GM13977 (cell line): Measurements from ENCODE around the gene CCDC85B.

Source experiments
- DNase-seq: peaks from one replicate; pipeline ENCODE4 v3.0.0; 2012; ENCODE audit warnings: low spot score
- CTCF ChIP-seq: IDR thresholded peaks from 2 replicates; pipeline ENCODE4 v1.5.1; 2012; ENCODE audit warnings: mild to moderate bottlenecking, control low read depth; ENCODE audit not compliant: insufficient read depth; ENCODE audit errors: extremely low read depth, missing control alignments
- in situ Hi-C: fragments of 300-500 bp; cut with MboI; formaldehyde crosslinking; loops from one replicate; pipeline ENCODE4 v1.12.0; 2022; ENCODE audit warnings: low sequenced_read_pairs, low pct_unique_long_range_greater_than_20kb, mixed read lengths, inconsistent platforms; ENCODE audit not compliant: unreplicated experiment

The CCDC85B gene

GRCh38 chr11:65903068-65903481, 12.6 kb downstream of the CCDC85B start:
- DNase-seq: no peak
- TF ChIP-seq CTCF: no peak
- in situ Hi-C loops: no loop called here

GRCh38 chr11:65903715-65904114, 13.2 kb downstream of the CCDC85B start:
- TF ChIP-seq CTCF: no peak
- no peak for DNase-seq

GRCh38 chr11:65906602-65907001, 16.1 kb downstream of the CCDC85B start:
- in situ Hi-C loops: no loop called here
- no peak for DNase-seq
- TF ChIP-seq CTCF: no peak

More at GRCh38 chr11:65903715-65904114, 13.2 kb downstream of the CCDC85B start:
- in situ Hi-C loops: no loop called here

GRCh38 chr11:65907878-65908277, 17.4 kb downstream of the CCDC85B start:
- no peak for TF ChIP-seq CTCF
- DNase-seq: no peak
- in situ Hi-C loops: no loop called here

- in situ Hi-C loops: no loop called here
- peak; percentile 17 for DNase-seq
- TF ChIP-seq CTCF: peak; percentile 16
Observed at GRCh38 chr11:65911682-65912568, 21.5 kb downstream of the CCDC85B start.

- in situ Hi-C loops: no loop called here
- peak; percentile 50 for DNase-seq
- no peak for TF ChIP-seq CTCF
Observed at GRCh38 chr11:65912845-65913244, 22.4 kb downstream of the CCDC85B start.
